Fibroblast of lung (primary cell): ENCODE data around the gene THSD7B. TPM values are rescaled to one million over a fixed set of nuclear protein-coding genes. Genes with fewer than 3 reads are reported as not detected.

Experiments used
- DNase-seq, 2 donors: peaks; one replicate each; pipeline versions ENCODE4 v3.0.0 to v3.0.0-alpha.2; 2010; ENCODE audit warnings: low read depth in 2 of 2
- H2AFZ ChIP-seq: 2 replicates; pipeline ENCODE4 v1.5.1; 2012; ENCODE audit warnings: low read length, control low read depth, inconsistent platforms
- H3K27ac ChIP-seq: 2 replicates; pipeline ENCODE4 v1.5.1; 2011; ENCODE audit warnings: low read length, control low read depth; ENCODE audit not compliant: insufficient read depth
- H3K27me3 ChIP-seq: 2 replicates; pipeline ENCODE4 v1.5.1; 2011; ENCODE audit warnings: mild to moderate bottlenecking, low read length; ENCODE audit not compliant: control insufficient read depth, insufficient read depth
- H3K36me3 ChIP-seq: 2 replicates; pipeline ENCODE4 v1.5.1; 2011; ENCODE audit warnings: low read length; ENCODE audit not compliant: control insufficient read depth, insufficient read depth
- H3K4me1 ChIP-seq: 2 replicates; pipeline ENCODE4 v1.5.1; 2011; ENCODE audit warnings: low read length; ENCODE audit not compliant: control insufficient read depth, insufficient read depth; ENCODE audit errors: extremely low read depth
- H3K4me2 ChIP-seq: 2 replicates; pipeline ENCODE4 v1.5.1; 2011; ENCODE audit warnings: low read length, control low read depth; ENCODE audit not compliant: insufficient read depth; ENCODE audit errors: extremely low read depth
- H3K4me3 ChIP-seq, 4 experiments: fragments of 200-600 bp in 1 of 4; sonication (generic) in 1 of 4; replicated peaks in 1 of 4; 2 replicates each; pipeline ENCODE4 v1.5.1; 2011 to 2016; ENCODE audit warnings: low read length in 4 of 4, low read depth in 3 of 4, mild to moderate bottlenecking in 3 of 4, control low read depth in 2 of 4, inconsistent platforms in 1 of 4, mixed read lengths in 1 of 4; ENCODE audit not compliant: insufficient read depth in 1 of 4; ENCODE audit errors: control extremely low read depth in 1 of 4
- H3K79me2 ChIP-seq: 2 replicates; pipeline ENCODE4 v1.5.1; 2012; ENCODE audit warnings: mild to moderate bottlenecking, low read length, inconsistent platforms; ENCODE audit not compliant: control insufficient read depth, insufficient read depth
- H3K9ac ChIP-seq: 2 replicates; pipeline ENCODE4 v1.5.1; 2011; ENCODE audit warnings: mild to moderate bottlenecking, low read length, control low read depth; ENCODE audit not compliant: insufficient read depth
- H3K9me3 ChIP-seq: 2 replicates; pipeline ENCODE4 v1.5.1; 2012; ENCODE audit warnings: low read depth, low read length; ENCODE audit not compliant: control insufficient read depth, insufficient read depth
- H4K20me1 ChIP-seq: 2 replicates; pipeline ENCODE4 v1.5.1; 2011; ENCODE audit warnings: low read length; ENCODE audit not compliant: control insufficient read depth, insufficient read depth; ENCODE audit errors: extremely low read depth
- CTCF ChIP-seq, 2 donors: IDR thresholded peaks in 1 of 2; conservative IDR thresholded peaks in 1 of 2; 1 replicate in 1 of 2; 2 replicates in 1 of 2; pipeline ENCODE4 v1.5.1; 2011 to 2012; ENCODE audit warnings: low read length in 2 of 2, control low read depth in 1 of 2, inconsistent platforms in 1 of 2, low read depth in 1 of 2, mild to moderate bottlenecking in 1 of 2
- EZH2 ChIP-seq: IDR thresholded peaks from 2 replicates; pipeline ENCODE4 v1.5.1; 2012; ENCODE audit warnings: low read length, control low read depth, mild to moderate bottlenecking; ENCODE audit errors: missing control alignments
- polyA plus RNA-seq, 2 donors: library from polyadenylated mRNA; depleted of rRNA in 1 of 2; stranded (reverse) in 1 of 2; unstranded in 1 of 2; fragments of >200 nt; gene quantifications; 2 replicates each; pipeline ENCODE4 v1.2.1, GENCODE V29; 2011 to 2012; ENCODE audit warnings: missing spikeins in 1 of 2
- total RNA-seq: library from RNA; depleted of rRNA; stranded (reverse); fragments of >200 nt; gene quantifications from 2 replicates; pipeline ENCODE4 v1.2.1, GENCODE V29; 2014

THSD7B gene
- total and polyA plus RNA-seq, 2 donors (not counting 1 experiment from before 2014, with no cell fraction given) = under 0.01 TPM; not detected in 1

DNA sequence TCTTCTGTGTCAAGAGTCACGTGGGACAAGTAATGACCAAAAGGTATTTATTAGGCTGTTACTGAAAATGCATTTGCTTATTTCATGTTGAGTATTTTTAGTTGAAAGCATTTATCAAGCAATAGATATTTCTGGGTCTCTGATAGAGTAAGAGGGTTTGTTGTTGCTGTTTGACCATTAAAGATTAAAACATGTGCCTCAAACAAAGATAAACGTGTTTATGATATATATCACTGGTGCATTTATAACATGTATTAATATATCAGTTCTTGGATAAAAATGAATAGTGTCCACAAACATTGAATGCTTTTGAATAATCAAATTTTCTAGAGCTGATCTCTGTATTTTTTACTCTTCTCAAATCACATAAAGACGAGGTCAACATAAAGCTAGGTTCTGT is 467.7 kb downstream of the THSD7B start:
- Histone ChIP-seq H4K20me1 (no peaks in the 10 kb centered on the region), H3K9me3 (no peaks in the 10 kb centered on the region), H3K9ac (no peak overlapping the region), H3K79me2 (no peaks in the 10 kb centered on the region), H3K4me2 (no peak overlapping the region), H2AFZ (no peak overlapping the region), H3K36me3 (no peaks in the 10 kb centered on the region), H3K4me3 (no peak overlapping the region), H3K27ac (no peak overlapping the region), H3K27me3 (no peaks in the 10 kb centered on the region), H3K4me1 (no peaks in the 10 kb centered on the region)
- no peak for TF ChIP-seq CTCF (conservative IDR thresholded peaks at IDR 0.05 in 1 of 2, IDR thresholded peaks at IDR 0.05 in 1 of 2; ENCODE audit: low read depth in 1 of 2, low read length in 2 of 2)
- TF ChIP-seq EZH2 = no peak
- DNase-seq = no peak

DNA sequence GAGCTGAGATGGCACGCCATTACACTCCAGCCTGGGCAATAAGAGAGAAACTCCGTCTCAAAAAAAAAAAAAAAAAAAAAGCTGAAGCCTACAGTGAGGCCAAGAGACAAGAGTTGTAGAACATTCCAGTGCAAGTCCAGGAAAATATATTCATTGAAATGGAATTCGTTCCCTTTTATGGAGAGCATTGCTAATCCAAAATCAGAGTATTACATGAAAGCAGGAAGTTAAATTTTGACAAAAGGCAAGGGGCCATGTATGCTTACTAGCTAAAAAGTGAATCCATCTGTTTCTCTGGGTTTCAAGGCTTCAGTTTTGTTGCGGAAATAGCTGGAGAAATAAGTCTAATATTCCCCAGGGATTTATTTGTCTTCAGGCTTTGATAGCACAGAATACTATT is 471.7 kb downstream of the THSD7B start:
- H3K9ac ChIP-seq = no peak overlapping the region
- no peaks in the 10 kb centered on the region for H3K27me3 ChIP-seq
- no peak overlapping the region for H3K4me3 ChIP-seq
- TF ChIP-seq EZH2 (no peak), CTCF (conservative IDR thresholded peaks at IDR 0.05 in 1 of 2, IDR thresholded peaks at IDR 0.05 in 1 of 2; ENCODE audit: low read depth in 1 of 2, low read length in 2 of 2) (no peak)
- H3K79me2 ChIP-seq = no peaks in the 10 kb centered on the region
- H3K4me2 ChIP-seq = no peak overlapping the region
- H4K20me1 ChIP-seq = no peaks in the 10 kb centered on the region
- H2AFZ ChIP-seq = no peak overlapping the region
- H3K9me3 ChIP-seq = no peaks in the 10 kb centered on the region
- H3K36me3 ChIP-seq = no peaks in the 10 kb centered on the region
- H3K27ac ChIP-seq = no peak overlapping the region
- H3K4me1 ChIP-seq = no peaks in the 10 kb centered on the region
- DNase-seq = peak in 1 of 2 donors; percentile 77

- no peaks in the 10 kb centered on the region for H4K20me1 ChIP-seq
- H3K27me3 ChIP-seq = no peaks in the 10 kb centered on the region
- H3K4me2 ChIP-seq = no peak overlapping the region
- TF ChIP-seq CTCF (conservative IDR thresholded peaks at IDR 0.05 in 1 of 2, IDR thresholded peaks at IDR 0.05 in 1 of 2; ENCODE audit: low read depth in 1 of 2, low read length in 2 of 2) (no peak), EZH2 (no peak)
- H3K36me3 ChIP-seq = no peaks in the 10 kb centered on the region
- H3K4me1 ChIP-seq = no peaks in the 10 kb centered on the region
- DNase-seq = no peak
- no peak overlapping the region for H3K4me3 ChIP-seq
- H3K9me3 ChIP-seq = no peaks in the 10 kb centered on the region
- H2AFZ ChIP-seq = no peak overlapping the region
- no peak overlapping the region for H3K9ac ChIP-seq
- H3K79me2 ChIP-seq = no peaks in the 10 kb centered on the region
- H3K27ac ChIP-seq = no peak overlapping the region
Observed at GRCh38 chr2:137238065-137238464, 472.7 kb downstream of the THSD7B start.
